Lower lobe of right lung (tissue), 2 donors: ENCODE results near the gene GPR6. TPM values are rescaled to one million over a fixed set of nuclear protein-coding genes. Genes with fewer than 3 reads are reported as not detected.

Experiments
- ATAC-seq, 2 donors: fragments of 200-7000 bp; cut with Tn5 transposase; one replicate each; pipeline ENCODE4 v1.9.1; 2020 to 2022; ENCODE audit warnings: mild to moderate bottlenecking in 2 of 2, moderate library complexity in 2 of 2
- DNase-seq: peaks from one replicate; pipeline ENCODE4 v3.0.0-alpha.2; 2020
- H3K27ac ChIP-seq: fragments of 200-600 bp; one replicate; pipeline ENCODE4 v1.8.0; 2022
- H3K27me3 ChIP-seq: fragments of 200-600 bp; one replicate; pipeline ENCODE4 v1.8.0; 2022; ENCODE audit warnings: low read depth
- H3K36me3 ChIP-seq: fragments of 200-600 bp; one replicate; pipeline ENCODE4 v1.8.0; 2022; ENCODE audit warnings: mild to moderate bottlenecking
- H3K4me1 ChIP-seq: fragments of 200-600 bp; one replicate; pipeline ENCODE4 v1.8.0; 2022
- H3K4me3 ChIP-seq: fragments of 200-600 bp; one replicate; pipeline ENCODE4 v1.8.0; 2022; ENCODE audit warnings: mild to moderate bottlenecking
- H3K9me3 ChIP-seq: fragments of 200-600 bp; one replicate; pipeline ENCODE4 v1.8.0; 2022
- CTCF ChIP-seq: fragments of 200-600 bp; IDR thresholded peaks from one replicate; pipeline ENCODE4 v1.8.0; 2022; ENCODE audit warnings: antibody characterized with exemption, mild to moderate bottlenecking
- intact Hi-C: fragments of 100-400 bp; cut with DNase I; formaldehyde crosslinking; loops from one replicate; pipeline ENCODE4 v1.11.0; 2022
- long read RNA-seq: library from polyadenylated mRNA; unstranded; transcript quantifications from one replicate; pipeline ENCODE4 v2.0.0, GENCODE V29; 2021
- total RNA-seq: library from RNA; stranded (reverse); fragmentation: NEBNext Ultra II Directional; extraction: Animal tissue kit (Norgen Biotek cat#: 25700); gene quantifications from one replicate; pipeline ENCODE4 v1.2.1, GENCODE V29; 2021
- donor health status: DM: no; HTN: yes; CAD: no; lungs with severe emphysema.

Gene GPR6
- total RNA-seq, result not detected
- long read RNA-seq, result 0 reads

- no peaks in the 10 kb centered on the region for H3K4me1 ChIP-seq
- intact Hi-C loops, result no loop called here
- no peak for TF ChIP-seq CTCF
- H3K27ac ChIP-seq, result no peak within 1 kb of the TSS
- H3K27me3 ChIP-seq, result peaks cover 45% of the 10 kb centered on the region
- DNase-seq (peak; percentile 75), ATAC-seq (peak; percentile 69 to 74)
- no peak within 1 kb of the TSS for H3K4me3 ChIP-seq
- no peaks in the 10 kb centered on the region for H3K9me3 ChIP-seq
- H3K36me3 ChIP-seq, result no peaks in the 10 kb centered on the region
Measured at GRCh38 chr6:109978174-109979032, at the start of gene GPR6. TSS of gene GPR6 (plus strand) at chr6:109978311. CDS start at chr6:109979113, 802 bp downstream.

GRCh38 chr6:109934293-109934692 is 43.8 kb upstream of the GPR6 start:
- ATAC-seq (peak in 1 of 2 donors; percentile 11), DNase-seq (no peak)
- Histone ChIP-seq H3K27ac (no peak overlapping the region), H3K9me3 (no peaks in the 10 kb centered on the region), H3K4me1 (no peaks in the 10 kb centered on the region), H3K36me3 (no peaks in the 10 kb centered on the region), H3K4me3 (no peak overlapping the region), H3K27me3 (no peaks in the 10 kb centered on the region)
- no peak for TF ChIP-seq CTCF
- intact Hi-C loops, result no loop called here

- H3K27ac ChIP-seq, result no peak overlapping the region
- no peaks in the 10 kb centered on the region for H3K36me3 ChIP-seq
- H3K4me1 ChIP-seq, result no peaks in the 10 kb centered on the region
- H3K9me3 ChIP-seq, result no peaks in the 10 kb centered on the region
- TF ChIP-seq CTCF, result no peak
- ATAC-seq (no peak), DNase-seq (no peak)
- intact Hi-C loops, result no loop called here
- H3K27me3 ChIP-seq, result no peaks in the 10 kb centered on the region
- no peak overlapping the region for H3K4me3 ChIP-seq
Measured at GRCh38 chr6:109939654-109940053, 38.5 kb upstream of the GPR6 start.

GRCh38 chr6:109944448-109944847 is 33.7 kb upstream of the GPR6 start:
- no peak for TF ChIP-seq CTCF
- Histone ChIP-seq H3K4me3 (no peak overlapping the region), H3K9me3 (no peaks in the 10 kb centered on the region), H3K27ac (no peak overlapping the region), H3K27me3 (no peaks in the 10 kb centered on the region), H3K36me3 (no peaks in the 10 kb centered on the region), H3K4me1 (no peaks in the 10 kb centered on the region)
- intact Hi-C loops, result no loop called here
- ATAC-seq, result peak in 1 of 2 donors; percentile 61
- no peak for DNase-seq

GRCh38 chr6:109945091-109945490 is 33.0 kb upstream of the GPR6 start:
- no peaks in the 10 kb centered on the region for H3K9me3 ChIP-seq
- ATAC-seq (no peak), DNase-seq (no peak)
- no peaks in the 10 kb centered on the region for H3K36me3 ChIP-seq
- intact Hi-C loops, result no loop called here
- H3K4me3 ChIP-seq, result no peak overlapping the region
- TF ChIP-seq CTCF, result no peak
- H3K27ac ChIP-seq, result no peak overlapping the region
- no peaks in the 10 kb centered on the region for H3K27me3 ChIP-seq
- H3K4me1 ChIP-seq, result no peaks in the 10 kb centered on the region
